CD4-positive, alpha-beta T cell treated with Interleukin-6 for 4 hours (primary cell): Measurements from ENCODE around the gene CADM3.

Experiments used
- DNase-seq: peaks from one replicate; pipeline ENCODE4 v3.0.0-alpha.2; 2020; ENCODE audit warnings: mixed read lengths

The CADM3 gene

DNA sequence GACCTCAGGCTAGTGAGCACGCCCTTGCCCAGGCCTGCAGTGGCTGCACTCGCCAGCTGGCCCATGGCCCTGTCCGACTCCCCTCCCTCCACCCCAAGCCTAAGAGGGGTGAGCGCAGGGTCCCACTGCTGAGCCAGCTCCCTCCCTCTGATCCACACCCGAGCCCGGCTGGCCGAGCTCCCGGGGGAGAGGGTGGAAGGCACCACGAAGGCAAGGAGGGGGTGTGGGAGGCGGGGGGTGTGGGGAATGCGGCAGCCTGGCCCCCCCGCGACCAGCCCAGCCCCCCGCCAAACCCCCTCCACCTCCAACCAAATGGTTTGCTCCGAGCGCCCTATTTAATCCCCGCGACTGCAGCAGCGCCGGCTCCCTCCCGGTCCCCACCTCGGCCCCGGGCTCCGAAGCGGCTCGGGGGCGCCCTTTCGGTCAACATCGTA lies at the start of gene CADM3:
Gene CADM3, plus strand, starts transcription at position 362 of the 434 bp plus-strand sequence. CDS start 151 bp downstream, outside the sequence.
- DNase-seq = no peak

- no peak for DNase-seq
Measured at GRCh38 chr1:159122005-159122621, 49.3 kb upstream of the CADM3 start.

GRCh38 chr1:159123587-159123986 lies 47.8 kb upstream of the CADM3 start:
- no peak for DNase-seq

DNA sequence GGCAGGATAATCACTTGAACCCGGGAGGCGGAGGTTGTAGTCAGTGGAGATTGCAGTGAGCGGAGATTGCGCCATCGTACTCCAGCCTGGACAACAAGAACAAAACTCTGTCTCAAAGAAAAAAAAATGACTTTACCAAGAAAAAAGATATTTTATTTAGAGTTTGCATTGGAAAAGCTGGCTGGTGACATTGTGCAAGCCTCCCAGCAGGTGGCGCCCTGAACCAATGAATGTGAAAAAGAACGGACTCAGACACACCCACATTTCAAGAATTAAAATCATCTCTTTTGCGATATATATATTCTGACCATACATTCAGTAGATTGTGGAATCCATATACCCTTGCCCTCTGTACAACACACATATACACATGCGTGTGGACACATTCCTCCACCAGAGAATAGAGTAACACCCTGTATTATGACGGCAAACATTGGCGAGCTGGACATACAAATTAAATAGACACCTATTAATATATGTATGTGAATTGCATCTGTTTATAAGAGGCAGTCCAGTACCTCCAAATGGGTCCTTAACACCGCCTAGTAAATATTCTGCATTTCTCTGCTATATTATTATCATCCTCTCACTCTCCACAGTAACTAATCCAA lies 39.0 kb upstream of the CADM3 start:
- peak; percentile 68 for DNase-seq

GRCh38 chr1:159140474-159140873 lies 30.9 kb upstream of the CADM3 start:
- DNase-seq = no peak

GRCh38 chr1:159141584-159142390 lies 29.6 kb upstream of the CADM3 start:
- no peak for DNase-seq

GRCh38 chr1:159142391-159142663 lies 29.1 kb upstream of the CADM3 start:
- no peak for DNase-seq

GRCh38 chr1:159142726-159143510 lies 28.5 kb upstream of the CADM3 start:
- no peak for DNase-seq

GRCh38 chr1:159144571-159144970 lies 26.8 kb upstream of the CADM3 start:
- no peak for DNase-seq

- DNase-seq = no peak
Measured at GRCh38 chr1:159146980-159147379, 24.4 kb upstream of the CADM3 start.

GRCh38 chr1:159152031-159152430 lies 19.4 kb upstream of the CADM3 start:
- no peak for DNase-seq

GRCh38 chr1:159161001-159161718 lies 10.3 kb upstream of the CADM3 start:
- peak; percentile 60 for DNase-seq

DNA sequence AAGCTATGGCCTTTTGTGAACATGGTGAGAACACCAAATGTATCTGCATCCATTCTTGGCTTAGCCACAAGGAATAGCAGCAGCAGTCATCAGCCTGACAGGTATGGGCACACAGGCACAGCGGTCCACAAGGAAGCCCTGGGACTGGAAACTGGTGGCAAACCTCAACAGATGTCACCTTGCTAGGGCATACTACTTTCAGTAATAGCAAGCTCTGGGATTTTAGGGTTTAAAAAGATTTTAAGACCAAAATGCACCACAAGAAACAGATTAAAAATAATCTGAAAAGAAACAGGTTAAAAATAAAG lies 9.7 kb upstream of the CADM3 start:
- DNase-seq = no peak

DNA sequence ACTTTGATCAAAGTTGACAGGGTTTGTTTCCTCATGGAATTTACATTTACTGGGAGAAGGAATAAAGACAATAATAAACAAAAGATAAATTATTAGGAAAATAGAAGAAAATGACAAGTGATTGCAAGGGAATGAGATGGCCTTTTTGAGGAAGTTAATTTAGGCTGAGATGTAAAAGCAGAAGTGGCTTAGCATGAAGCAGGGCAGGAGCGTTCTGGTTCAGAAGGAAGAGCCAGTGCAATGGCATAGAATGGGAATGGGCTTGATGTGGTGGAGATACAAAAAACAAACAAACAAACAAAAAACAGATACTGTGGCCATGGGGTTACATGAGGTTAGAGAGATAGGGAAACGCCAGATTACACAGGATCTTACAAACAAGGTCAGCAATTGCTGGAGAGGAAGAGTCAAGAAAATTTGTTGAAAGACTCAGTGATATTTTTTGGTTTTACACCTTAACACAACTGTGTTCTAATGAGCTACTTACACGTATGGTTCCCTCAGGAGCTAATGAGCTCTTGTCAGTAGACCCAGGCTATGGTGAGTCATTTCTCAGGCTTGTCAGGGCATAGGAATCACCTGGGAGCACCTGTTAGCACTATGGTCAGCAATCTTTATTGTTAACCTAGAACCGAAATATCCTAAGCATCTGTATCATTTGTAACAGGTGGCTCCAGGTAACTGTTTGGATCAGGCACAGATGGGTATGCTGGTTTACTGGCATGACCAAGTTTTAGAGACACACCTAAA lies 8.7 kb upstream of the CADM3 start:
- no peak for DNase-seq

DNA sequence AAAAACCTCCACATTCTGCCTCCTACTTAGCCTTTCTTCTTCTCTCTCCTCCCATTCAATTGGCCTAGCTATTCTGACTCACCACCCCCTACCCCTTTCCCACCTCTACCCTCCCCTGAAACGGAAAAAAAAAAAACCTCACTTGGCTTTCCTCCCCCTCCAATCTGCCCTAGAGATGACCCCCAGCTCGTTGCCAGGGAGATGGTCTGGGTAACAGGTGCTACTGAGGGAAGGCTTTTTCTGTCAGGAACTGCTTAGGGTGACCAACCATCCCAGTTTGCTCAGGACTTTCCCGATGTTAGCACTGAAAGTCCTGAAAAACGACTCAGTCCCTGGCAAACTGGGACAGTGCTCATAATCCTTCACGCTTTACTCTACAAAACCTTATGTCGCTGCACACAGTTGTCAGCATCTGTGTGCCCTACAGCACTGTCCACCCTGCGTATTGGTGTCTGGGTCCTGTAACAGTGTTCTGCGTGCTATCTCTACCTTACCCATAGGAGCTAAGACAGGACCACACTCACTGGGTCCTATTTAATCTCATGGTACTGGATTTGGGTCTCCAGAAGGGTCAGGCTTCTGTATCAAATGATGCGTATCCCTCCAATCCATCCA lies 7.7 kb upstream of the CADM3 start:
- no peak for DNase-seq

DNA sequence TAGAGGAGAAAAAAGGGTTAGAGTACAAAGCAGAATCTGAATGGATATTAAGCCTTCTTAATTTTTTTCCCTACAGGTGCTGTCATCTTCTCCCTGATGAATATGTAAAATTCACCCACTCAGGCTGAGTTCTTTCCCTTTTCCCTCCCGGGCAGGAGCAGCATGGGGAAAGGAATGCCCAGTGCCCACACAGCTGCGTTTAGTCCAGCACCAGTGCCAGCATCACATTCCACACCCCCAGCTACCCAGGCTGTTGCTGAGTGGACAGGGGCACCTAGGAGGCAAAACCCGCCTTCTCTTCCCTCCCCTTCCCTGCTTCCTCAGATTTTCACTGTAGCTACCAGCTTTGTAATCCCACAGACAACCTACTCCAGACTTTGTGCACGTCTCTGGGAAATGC lies 3.4 kb upstream of the CADM3 start:
- no peak for DNase-seq

- DNase-seq = no peak
Measured at GRCh38 chr1:159170639-159171038, 776 bp upstream of the CADM3 start.

DNA sequence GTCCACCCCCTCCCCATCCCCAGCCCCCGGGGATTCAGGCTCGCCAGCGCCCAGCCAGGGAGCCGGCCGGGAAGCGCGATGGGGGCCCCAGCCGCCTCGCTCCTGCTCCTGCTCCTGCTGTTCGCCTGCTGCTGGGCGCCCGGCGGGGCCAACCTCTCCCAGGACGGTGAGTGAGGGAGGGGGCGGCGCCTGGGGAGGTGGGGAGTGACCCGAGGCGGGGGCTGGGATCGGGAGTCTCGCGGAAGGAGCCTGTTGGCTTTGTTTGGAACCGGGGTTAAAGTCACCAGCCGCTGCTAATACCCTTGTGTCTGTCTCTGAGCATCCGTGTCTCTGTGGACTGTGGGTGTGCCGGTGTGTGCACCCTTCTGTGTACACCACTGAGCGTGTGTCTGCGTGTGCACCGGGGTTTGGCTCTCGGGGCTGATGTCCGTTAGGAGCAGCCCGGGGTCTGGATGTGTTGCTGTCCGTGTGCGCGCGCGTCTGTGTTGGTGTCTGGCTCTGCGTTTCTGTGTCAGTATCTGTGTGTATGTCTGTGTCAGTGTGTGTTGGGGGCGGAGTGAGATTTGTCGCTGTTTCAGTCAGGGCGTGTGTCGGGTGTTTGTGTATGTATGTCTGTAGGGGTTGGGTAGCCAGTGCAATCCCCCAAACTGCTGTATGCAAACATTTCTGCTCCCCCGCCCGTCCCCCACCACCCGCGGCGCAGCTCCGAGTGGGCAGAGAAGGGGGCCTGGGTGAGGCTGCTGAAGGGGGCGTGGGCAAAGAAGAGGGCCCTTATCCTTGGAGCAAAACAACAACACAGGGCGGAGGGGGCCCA lies 480 bp downstream of the CADM3 start:
- DNase-seq = no peak

- DNase-seq = no peak
Measured at GRCh38 chr1:159172614-159173291, 1.3 kb downstream of the CADM3 start.

DNA sequence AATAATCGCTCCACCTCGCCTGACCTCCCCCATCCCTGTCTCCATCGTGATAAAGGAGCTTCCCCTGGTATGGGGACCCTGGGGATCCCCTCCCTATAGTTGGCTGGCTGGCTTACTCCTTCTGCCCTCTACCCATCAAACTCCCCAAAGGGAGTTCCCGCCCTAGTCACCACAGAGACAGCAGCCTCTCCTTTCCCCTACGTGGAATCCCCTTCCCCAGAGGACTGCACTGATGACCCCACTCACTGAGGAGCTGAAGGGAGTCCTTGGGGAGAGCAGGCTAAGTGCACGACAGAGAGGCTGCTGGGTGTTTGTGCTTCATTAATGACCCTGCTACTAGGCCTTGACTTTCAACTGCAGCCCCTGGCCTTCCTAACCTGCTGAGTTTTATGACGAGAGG lies 1.9 kb downstream of the CADM3 start:
- DNase-seq = no peak
